HG02943 (cell line): ENCODE measurements around the gene GLMP.
A peak's percentile ranks its signal among the peaks of the same experiment; 100 is the strongest.

Experiments used
- ATAC-seq: cut with Tn5 transposase; IDR thresholded peaks from one replicate; pipeline ENCODE4 v1.9.1; 2021; ENCODE audit warnings: mild to moderate bottlenecking, low read depth, moderate library complexity; ENCODE audit not compliant: unreplicated experiment

GLMP gene

DNA sequence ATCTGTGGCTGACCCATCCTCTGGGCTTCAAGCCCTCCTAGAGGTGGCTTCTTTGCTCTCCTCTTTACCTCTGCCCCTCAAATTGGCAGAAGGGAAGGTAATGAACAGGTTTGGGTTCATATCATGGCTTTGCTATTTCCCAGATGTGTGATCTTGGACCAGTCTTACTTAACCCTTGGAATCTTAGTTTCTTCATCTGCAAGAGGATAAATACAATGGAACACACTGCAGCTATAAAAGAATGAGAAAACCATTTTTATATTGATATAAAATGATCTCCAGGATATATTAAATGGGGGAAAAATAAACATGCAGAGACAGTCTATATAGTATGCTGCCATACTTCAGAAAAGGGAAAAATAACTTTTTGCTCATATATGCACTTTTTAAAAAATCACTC, 5.6 kb downstream of the GLMP start:
- ATAC-seq: no peak

DNA sequence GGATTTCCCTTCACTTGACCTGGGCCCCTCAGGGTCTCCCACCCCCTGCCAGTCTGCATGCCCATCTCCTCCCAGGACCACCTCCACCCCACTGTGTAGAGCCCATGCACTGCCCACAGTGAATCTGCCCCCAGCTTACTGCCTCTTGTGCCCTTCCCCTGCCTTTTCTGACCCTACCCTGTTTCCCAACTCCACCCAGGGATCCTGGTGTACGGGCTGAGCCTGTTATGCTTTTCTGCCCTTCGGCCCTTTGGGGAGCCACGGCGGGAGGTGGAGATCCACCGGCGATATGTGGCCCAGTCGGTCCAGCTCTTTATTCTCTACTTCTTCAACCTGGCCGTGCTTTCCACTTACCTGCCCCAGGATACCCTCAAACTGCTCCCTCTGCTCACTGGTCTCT, 9.4 kb downstream of the GLMP start:
- no peak for ATAC-seq

DNA sequence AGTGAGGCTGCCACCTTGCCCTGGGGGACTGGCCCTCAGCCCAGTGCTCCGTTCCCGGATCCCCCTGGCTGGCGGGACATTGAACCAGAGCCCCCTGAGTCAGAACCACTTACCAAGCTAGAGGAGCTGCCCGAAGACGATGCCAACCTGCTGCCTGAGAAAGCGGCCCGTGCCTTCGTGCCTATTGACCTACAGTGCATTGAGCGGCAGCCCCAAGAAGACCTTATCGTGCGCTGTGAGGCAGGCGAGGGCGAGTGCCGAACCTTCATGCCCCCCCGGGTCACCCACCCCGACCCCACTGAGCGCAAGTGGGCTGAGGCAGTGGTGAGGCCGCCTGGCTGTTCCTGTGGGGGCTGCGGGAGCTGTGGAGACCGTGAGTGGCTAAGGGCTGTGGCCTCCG, 10.0 kb downstream of the GLMP start:
- ATAC-seq: no peak

DNA sequence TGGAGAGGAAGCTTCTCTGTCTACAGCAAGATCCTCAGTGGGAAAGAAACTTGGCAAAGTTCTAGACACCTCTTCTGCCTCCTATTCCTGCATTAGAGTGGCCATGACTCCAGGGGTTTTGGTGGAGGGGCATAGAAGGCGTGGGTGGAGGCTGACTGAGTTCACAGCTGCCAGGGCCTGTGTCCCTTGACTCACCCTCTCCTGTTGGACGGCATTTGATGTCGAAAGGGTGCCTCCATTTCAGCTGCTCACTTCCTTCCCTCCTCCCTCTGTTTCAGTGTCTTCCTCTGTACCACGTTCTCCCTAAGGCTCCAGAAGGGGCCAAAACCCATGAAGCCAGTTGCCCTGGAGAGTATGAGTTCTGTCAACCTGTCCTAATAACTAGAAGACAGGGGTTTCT, 10.7 kb downstream of the GLMP start:
- ATAC-seq: no peak

DNA sequence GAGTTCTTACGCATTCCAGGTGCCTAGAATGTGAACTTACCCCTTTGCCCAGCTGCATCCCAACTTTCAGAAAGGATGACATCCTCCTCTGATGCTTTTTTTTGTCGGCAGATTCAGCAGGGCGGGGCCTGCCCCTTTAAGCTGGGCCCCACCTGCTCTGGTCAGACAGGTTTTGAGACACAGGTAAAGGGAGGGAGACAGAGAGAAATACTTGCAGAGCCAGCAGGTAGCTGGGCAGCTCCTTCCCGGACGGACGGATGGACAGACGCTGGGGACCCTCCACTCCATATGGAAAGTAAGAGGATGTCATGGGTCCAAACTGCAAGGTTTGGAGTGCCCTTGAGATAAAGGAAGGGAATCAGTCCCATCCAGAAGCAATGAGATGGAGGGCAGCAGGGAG, 11.4 kb downstream of the GLMP start, which contains the start of gene TMEM79:
TSS of gene TMEM79 (plus strand) at position 214 of the 400 bp plus-strand sequence. CDS start 902 bp downstream, outside the sequence.
- no peak for ATAC-seq

DNA sequence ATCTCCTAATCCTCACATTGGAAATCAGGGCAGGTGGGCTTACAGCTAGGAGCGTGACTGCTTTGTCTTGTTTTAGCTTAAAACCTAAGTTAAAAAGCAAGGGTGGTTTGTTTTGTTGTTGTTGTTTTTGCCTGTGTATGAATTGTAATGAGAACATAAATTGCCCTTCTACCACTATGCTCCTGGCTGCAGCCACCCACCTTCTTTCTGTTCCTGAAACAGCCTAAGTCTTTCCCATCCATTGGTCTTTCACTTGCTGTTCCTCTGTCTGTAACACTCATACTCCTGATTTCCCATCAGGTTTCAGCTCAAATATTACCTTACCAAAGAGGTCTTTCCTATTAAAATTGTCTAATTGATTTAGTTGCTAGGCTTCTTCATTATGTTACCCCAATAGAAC, 12.0 kb downstream of the GLMP start:
- no peak for ATAC-seq

DNA sequence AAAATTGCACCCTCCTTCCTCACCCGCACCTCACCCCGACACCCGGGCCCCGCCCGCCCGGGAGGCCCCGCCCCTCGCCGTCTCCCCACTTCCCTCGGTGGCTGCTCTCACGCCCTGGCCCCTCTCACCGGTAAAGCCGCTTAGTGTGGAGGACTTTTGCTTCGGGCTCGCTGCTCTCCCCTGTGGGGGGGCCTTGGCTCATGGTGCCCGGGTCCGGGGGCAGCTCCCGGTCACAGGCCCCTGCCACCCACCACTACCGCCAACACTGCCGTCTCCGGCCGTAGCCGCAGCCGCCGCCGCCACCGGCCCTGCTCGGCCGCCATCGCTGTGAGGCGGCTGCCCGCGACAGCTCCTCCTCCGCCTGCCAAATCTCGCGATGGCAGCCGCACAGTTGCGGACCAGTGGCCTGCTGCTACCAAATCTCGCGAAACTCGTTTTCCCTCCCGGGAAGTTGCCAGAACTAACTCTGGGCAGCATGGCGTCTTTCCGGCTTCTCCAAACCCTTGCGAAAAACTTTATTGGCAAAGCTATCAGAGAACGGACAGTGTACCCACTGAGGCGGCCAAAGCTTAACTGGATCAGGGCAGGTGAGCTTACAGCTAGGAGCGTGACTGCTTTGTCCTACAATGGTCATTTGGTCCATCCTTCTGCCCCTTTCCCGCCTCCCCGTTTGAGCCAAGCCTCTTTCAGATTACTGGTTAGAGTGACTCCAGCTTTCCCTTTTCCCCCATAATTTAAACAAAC, 12.8 kb downstream of the GLMP start, which contains the start of gene SMG5:
TSS of gene SMG5 (minus strand) at position 347 of the 744 bp plus-strand sequence. CDS start at position 202, 145 bp downstream.
- ATAC-seq: peak; percentile 79

DNA sequence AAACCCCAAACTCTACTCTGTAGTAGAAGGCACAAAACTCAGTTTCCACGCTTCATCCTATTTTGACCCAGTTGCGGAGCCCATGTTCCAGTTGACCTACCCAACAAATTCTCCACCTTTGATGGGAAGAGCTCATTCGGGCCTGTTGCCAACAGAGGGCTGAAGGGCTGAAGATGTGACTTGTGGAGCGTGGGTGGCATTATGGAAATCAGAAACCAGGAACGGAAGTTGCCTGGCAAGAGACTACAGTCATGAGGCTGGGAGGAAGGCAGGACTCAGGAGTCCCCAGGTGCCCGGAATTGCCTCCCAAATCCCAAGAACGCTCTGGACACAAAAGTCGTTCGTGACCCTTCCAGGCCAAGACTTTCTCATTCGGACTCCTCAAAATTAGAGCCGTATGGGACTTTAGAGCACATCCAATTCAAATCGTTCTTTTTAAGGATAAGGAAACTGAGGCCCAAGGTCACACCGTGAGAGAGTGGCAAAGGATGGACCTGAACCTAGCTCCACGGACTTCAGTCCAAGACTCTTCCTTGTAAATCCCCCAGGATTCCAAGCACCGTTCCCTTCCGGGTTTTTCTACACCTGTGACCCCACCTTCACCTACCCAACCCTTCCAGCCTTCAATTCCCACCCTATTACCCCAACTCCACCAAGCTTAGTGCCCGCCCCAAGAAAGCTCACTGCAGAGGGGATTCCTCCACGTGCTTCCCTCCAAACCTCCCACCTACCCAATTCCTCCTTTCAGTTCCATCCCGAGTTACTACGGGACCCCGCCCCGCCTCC, 13.6 kb downstream of the GLMP start:
- ATAC-seq: no peak

DNA sequence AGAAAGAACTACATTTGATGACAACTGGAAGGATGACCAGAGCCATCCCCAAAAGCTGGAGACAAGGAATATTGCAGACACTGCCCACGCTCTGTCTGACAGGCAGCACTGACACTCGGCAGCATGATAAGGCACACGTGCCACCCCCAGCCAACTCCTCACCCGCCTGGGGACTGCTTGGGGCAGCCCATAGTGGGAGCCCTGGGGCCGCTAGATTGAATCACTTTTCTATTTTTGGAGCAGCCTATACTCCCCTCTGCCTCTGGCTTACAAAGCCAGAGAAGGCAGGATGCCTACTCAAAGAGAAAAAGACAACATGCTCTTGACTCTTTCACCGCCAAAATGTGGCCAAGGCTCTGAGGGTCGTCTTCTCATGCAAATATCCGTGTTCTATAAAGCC, 14.2 kb downstream of the GLMP start:
- ATAC-seq: no peak

DNA sequence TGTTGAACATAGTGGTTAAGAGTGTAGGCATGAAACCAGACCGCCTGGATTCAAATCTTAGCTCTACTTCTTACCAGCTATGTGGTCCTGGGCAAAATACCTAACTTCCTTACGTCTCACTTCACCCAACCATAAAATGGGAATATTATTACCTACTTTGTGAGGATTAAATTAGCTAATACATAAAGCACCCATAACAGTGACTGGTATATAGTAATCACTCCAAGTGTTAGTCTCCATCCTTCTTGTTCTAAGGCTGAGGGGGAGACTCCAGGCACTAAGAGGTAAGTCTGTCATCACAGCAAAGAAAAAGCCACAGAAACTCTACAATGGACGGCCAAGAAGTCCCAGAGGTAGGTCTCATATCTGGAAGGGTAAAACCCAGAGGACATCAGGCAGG, 15.6 kb downstream of the GLMP start:
- ATAC-seq: no peak

DNA sequence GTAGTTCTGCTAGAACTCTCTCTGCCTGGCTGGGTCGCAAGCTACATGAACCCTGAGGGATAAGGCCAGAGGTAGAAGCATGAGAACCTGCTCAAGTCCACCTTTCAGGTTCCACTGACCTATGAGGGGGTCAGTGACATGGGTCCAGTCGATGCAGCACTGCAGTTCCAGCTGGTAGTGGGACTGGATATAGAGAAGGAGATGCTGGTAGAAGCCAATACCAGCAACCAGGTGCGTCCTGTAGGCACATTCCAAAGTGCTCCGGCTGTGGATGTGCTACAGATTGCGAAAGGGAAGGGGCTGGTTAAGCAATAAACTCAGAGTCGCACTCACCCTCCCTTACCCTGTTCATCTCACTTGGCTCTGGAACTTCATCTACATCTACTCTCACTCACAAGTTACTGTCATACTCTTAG, 18.5 kb downstream of the GLMP start:
- no peak for ATAC-seq

DNA sequence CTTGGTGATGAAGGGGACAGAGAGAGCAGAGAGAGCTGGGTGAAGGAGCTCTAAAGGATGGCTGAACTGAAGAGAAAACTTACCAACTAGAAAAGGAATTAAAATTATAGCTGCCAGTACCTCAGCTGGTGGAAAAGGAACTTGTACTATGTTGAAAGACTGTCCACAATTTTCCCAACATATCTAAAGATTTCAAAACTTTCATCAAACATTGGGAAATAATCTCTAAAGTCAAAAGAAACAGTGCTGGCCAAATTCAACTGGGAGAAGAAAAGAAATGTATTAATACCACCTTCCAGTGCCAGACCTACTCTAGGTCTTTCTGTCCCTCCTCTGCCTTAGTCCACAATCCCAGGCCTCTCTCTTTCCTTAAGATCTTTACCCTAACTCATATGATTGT, 18.9 kb downstream of the GLMP start:
- no peak for ATAC-seq

DNA sequence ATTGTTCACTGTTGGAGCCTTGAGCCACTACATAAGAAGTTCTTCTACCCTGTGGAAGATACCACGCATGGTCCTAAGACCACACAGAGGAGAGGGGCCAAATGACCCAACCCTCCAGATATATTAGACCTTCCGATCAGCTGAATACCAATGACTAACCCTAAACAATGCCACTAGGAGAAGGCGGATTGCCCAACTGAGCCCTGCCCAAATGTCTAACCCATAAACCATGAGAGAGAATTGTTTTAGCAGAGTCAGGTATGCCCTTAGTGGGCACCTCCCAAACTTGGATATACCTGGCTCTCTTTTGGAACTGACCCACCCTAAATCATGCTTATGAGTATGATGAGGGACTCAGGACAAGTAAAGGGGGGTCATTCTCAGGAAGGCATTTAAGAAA, 25.2 kb downstream of the GLMP start:
- no peak for ATAC-seq

DNA sequence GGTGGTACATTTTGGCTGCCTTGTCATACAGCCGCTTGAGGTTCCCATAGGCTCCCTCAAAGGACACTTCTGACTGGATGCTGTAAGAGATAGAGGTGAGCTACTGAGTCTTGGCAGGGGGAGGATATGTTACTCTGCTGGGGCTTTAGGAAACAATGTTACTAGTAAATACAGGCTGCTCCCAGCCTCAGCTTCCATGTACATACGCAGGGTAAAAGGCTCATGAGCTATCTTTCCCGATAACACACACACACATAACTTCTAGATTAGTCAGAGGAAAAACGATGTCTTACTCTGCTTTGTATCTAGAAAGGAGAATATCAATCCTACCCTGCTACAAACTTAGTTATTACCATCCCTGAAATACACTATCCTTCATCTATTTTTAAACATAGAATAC, 27.1 kb downstream of the GLMP start:
- ATAC-seq: no peak

DNA sequence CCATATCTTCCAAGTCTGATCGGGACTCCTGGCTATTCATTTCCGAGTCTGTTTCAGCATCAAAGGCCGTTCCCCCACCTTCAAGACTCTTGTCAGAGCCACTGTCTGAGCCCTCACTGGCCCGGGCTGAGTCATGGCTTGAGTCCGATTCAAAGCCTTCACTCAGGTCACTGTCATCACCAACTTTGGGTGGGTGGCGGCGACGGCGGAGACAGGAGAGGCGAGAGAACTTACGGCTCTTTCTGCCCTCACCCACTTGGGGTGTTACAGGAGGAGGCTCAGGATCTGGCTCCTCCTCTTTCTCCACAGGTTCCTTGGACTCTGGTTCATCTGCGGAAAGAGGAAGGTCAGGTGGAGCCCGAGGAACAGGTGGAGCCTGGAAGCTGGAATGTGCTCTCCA, 29.4 kb downstream of the GLMP start:
- ATAC-seq: no peak

DNA sequence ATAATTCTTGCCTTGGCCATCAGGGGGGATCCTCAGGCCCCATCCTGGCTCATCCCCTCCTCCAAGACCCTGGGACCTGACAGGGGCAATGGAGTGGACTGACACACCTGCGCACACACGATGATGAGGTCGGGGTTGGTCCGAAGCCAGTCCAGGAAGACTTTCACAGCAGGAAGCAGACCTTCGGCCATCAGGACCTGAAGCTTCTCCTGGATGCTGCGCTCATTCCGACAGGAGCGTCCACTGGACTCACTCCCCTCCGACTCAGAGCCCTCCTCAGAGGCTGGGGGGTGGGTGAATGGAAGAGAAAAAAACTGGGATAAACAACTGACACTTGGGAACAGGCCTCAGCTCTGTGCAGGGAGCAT, 32.2 kb downstream of the GLMP start:
- no peak for ATAC-seq

DNA sequence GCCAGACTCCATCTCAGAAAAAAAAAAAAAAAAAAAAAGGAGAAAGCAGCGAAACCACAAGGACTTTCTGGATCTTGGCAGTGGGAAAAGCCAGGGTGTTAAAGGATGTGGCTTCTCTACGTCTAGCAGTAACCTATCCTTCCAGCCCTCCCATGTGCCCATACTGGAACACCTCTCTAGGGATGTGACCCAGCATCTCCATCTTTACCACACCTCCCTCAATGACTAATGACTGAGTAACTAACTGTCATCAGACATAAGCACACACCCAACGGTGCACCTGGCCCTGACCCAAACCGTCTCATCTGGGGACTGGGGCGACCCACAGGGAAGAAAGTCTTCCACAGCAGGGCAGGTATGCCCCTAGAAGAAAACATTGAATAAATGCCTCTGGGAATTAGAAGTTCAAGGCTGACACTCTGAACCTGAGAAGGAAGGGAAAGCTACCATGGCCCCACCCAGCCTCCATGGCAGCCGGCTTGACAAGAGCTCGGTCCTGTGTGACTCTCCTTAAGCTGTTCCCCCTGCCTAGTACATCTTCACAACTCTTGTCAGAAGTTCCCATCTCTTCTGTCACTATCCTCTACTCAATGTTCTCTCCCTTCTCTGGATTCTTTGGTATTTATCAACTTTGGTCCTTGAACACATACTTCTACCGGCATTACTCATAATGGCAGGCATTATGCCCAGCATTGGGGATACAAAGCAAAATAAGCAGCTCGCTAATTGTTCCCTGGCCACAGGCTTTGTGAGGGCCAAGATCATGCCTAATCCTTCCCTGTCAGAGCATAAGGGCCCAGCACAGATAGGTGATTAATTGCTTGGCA, 32.8 kb downstream of the GLMP start:
- no peak for ATAC-seq

DNA sequence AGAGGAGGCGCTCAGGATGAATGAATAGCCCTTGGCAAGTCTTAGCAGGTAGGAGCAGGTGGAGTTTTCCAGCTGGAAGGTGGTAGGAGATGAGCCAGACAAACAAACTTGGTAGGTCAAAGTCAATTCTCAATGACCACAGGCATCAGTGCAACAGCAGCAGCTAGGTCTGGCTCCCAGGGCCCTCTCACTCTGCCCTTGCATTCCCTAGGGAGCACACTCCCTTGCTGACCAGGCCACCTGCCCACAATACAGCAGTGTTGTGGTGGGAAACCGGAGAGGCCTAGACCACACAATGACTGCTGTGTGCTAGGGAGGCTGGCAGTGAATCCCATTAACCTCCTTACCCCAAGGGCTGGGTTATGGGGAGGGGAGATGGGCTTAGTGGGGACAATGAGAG, 34.6 kb downstream of the GLMP start:
- no peak for ATAC-seq

DNA sequence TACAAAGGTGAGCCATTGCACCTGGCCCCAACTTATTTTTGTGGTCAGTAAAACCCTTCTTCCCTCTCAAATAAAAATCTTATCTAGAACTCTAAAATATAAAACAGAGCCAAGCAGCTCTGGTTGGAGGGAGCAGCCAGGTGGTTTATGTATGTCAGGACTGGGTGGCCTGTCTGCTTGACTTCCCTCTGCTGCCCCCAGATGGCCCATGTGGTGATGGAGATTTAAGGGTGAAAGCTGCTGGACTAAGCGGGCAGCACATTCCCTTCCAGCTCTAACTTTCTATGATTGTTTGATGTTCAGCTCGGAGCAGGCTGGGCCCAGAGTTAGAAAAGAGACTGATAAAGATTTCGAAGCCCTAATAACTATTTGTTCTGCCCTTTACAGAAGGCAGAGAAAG, 35.7 kb downstream of the GLMP start:
- ATAC-seq: no peak

DNA sequence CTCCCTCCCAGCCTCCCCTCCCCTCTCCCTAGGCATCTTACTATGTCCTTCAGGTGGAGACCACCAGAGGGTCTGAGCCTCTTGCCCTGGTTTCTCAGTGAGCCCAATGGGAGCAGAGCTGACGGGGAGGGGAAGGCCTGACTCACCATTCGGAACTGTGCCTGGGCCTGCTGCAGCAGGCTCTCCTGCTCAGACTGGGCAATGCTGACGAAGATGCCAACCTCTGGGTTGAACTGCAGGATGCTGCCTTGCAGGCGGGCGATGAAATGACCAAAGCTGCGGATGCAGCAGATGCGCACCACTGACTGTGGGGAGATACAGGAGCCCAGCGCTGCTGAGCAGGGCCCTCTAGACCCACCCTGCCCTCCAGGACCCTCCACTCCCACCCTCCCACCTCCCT, 36.6 kb downstream of the GLMP start:
- no peak for ATAC-seq

DNA sequence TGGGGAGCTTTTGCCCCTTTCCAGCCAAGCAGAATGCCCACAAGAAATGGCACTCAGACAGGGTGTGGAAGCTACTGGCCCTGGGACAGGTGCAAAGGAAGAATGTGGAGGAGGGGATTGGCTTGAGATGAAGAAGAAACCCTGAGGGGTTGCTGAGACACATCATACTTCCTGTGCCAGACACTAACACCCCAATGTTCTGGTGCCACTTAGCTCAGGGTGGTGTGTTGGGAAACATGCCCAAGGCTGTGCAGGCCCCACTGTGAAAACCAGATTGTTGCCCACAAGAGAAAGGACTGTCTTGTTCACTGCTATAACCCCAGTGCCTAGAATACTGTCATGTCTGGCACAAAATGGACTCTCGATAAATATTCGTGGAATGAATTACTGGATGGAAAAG, 37.8 kb downstream of the GLMP start:
- no peak for ATAC-seq
